K562 (cell line): ENCODE results near the gene SEPHS2. TPM values are rescaled to one million over a fixed set of nuclear protein-coding genes. Genes with fewer than 3 reads are reported as not detected.
A peak's percentile ranks its signal among the peaks of the same experiment; 100 is the strongest.

Experiments
- AFF4 ChIP-seq: sonication (generic); formaldehyde crosslinking; IDR thresholded peaks from 2 replicates; pipeline ENCODE4 v1.8.0; 2023; ENCODE audit warnings: mild to moderate bottlenecking, missing genetic modification reagents
- CBX1 ChIP-seq: sonication (generic); IDR thresholded peaks from 2 replicates; pipeline ENCODE4 v1.6.1; 2016; ENCODE audit warnings: antibody characterized with exemption, low read depth, mild to moderate bottlenecking
- CTCFL ChIP-seq: IDR thresholded peaks from 2 replicates; pipeline ENCODE4 v1.6.1; 2011; ENCODE audit warnings: borderline replicate concordance, low read depth, mild to moderate bottlenecking, moderate library complexity, low read length; ENCODE audit not compliant: insufficient read depth, poor library complexity, severe bottlenecking
- FOXP1 ChIP-seq: sonication (generic); formaldehyde crosslinking; IDR thresholded peaks from 2 replicates; pipeline ENCODE4 v1.8.0; 2022; ENCODE audit warnings: mild to moderate bottlenecking, missing genetic modification reagents
- SMAD1 ChIP-seq: fragments of 150-350 bp; IDR thresholded peaks from 2 replicates; pipeline ENCODE4 v1.6.1; 2014; ENCODE audit warnings: low read length, low read depth; ENCODE audit not compliant: partially characterized antibody
- SMC3 ChIP-seq: conservative IDR thresholded peaks from 2 replicates; pipeline ENCODE4 v1.6.1; 2011; ENCODE audit warnings: low read depth, low read length, improper control_type of control experiment; ENCODE audit not compliant: insufficient read depth
- SP1 ChIP-seq: sonication (generic); formaldehyde crosslinking; IDR thresholded peaks from 2 replicates; pipeline ENCODE4 v1.8.1; 2022; ENCODE audit warnings: mild to moderate bottlenecking, missing genetic modification reagents
- ZC3H4 ChIP-seq: sonication (generic); formaldehyde crosslinking; IDR thresholded peaks from 2 replicates; pipeline ENCODE4 v1.9.0; 2021; ENCODE audit warnings: missing genetic modification reagents, borderline replicate concordance
- ZNF740 ChIP-seq, 3 experiments: fragments of 200-800 bp in 1 of 3; sonication (Bioruptor generic) in 1 of 3; sonication (generic) in 1 of 3; formaldehyde crosslinking in 1 of 3; IDR thresholded peaks; 2 replicates each; pipeline versions ENCODE4 v1.6.1 to v1.8.0; 2016 to 2022; ENCODE audit warnings: mild to moderate bottlenecking in 2 of 3, missing compliant biosample characterization in 2 of 3, missing genetic modification characterization in 2 of 3, missing genetic modification reagents in 1 of 3
- polyA plus RNA-seq, 8 experiments: library from polyadenylated mRNA; depleted of rRNA in 4 of 8; stranded (reverse) in 5 of 8; unstranded in 3 of 8; fragments of >200 nt; fragmentation: Nextera tagmentation in 2 of 8; fragmentation: Illumina TruSeq in 1 of 8; extraction: Ambion mirVana in 2 of 8; extraction: Trizol in 1 of 8; gene quantifications; 2 replicates each; pipeline versions ENCODE4 v1.2.1 to v1.2.3, GENCODE V29; 2011 to 2014; ENCODE audit warnings: inconsistent platforms in 1 of 8, missing spikeins in 1 of 8
- total RNA-seq, 7 experiments: library from RNA; depleted of rRNA in 6 of 7; stranded (reverse); fragments of >200 nt in 6 of 7; fragmentation: Illumina TruSeq in 2 of 7; extraction: Trizol in 2 of 7; gene quantifications; 2 replicates each; pipeline versions ENCODE4 v1.2.1 to v1.2.3, GENCODE V29; 2011 to 2021; ENCODE audit warnings: low replicate concordance in 1 of 7

Gene SEPHS2
- total and polyA plus RNA-seq, 9 of the 15 experiments (the other 6 are each of a cell fraction or from before 2014, with no cell fraction given): 20.9 to 90.6 (median 43.4) TPM

GRCh38 chr16:30409125-30410060, 36.3 kb downstream of the SEPHS2 start (continued):
- TF ChIP-seq CTCFL: peak; percentile 97
- TF ChIP-seq SMAD1: peak; percentile 42
- TF ChIP-seq ZC3H4: 0 out of 2 replicates have a peak, but pooled peaks have one; percentile 39
- TF ChIP-seq SMC3: peak; percentile 96
- peak; percentile 71 for TF ChIP-seq SP1 (CRISPR knock-in tag)
- peak; percentile 40; the same call in 1 of the 2 replicates for TF ChIP-seq AFF4 (CRISPR knock-in tag)
- TF ChIP-seq FOXP1 (CRISPR knock-in tag): no peak
- TF ChIP-seq ZNF740 (CRISPR knock-in tag; IDR thresholded peaks at IDR 0.05): 0 out of 2 replicates have a peak, but pooled peaks have one; percentile 51
- TF ChIP-seq ZNF740 (tag; IDR thresholded peaks at IDR 0.05): no peak
- TF ChIP-seq CBX1: peak; percentile 20; the same call in 1 of the 2 replicates
